B cell (primary cell): Measurements from ENCODE around the gene KCND3.

Experiments used
- CTCF ChIP-seq: fragments of 200-600 bp; IDR thresholded peaks from one replicate; pipeline ENCODE4 v1.8.0; 2022; ENCODE audit warnings: antibody characterized with exemption, mild to moderate bottlenecking
- EZH2 ChIP-seq: IDR thresholded peaks from 2 replicates; pipeline ENCODE4 v1.6.1; 2012; ENCODE audit warnings: borderline replicate concordance, low read depth, mild to moderate bottlenecking, moderate library complexity, low read length; ENCODE audit not compliant: insufficient read depth, poor library complexity, severe bottlenecking

- TF ChIP-seq CTCF = no peak
- no peak for TF ChIP-seq EZH2
Measured at GRCh38 chr1:111978695-111979094, 10.8 kb downstream of the KCND3 start.
